ENCODE data around the gene NAALADL2. TPM values are rescaled to one million over a fixed set of nuclear protein-coding genes. Genes with fewer than 3 reads are reported as not detected.
A peak's percentile ranks its signal among the peaks of the same experiment; 100 is the strongest.

NAALADL2 gene
- total RNA-seq, 6 donors from 2014 or later, result 4.4 to 12.6 (median 6.3) TPM

DNA sequence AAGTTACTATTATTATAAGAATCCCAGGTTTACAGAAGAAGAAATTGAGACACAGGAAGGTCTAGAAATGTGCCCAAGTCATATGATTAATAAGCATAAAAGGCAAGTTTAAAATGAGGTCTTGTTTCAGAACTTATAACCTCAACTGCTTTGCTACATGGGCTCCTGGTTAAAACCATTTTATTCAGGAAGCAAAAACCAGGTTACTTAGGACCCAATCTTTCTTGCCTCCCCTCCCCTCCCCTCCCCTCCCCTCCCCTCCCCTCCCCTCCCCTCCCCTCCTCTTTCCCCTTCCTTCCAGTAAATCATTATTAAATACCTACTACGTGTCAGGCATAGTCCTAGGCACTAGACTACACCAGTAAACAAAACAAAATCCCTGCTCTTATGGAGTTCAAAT, 93.9 kb downstream of the NAALADL2 start:
- H3K27me3 ChIP-seq, result no peaks in the 10 kb centered on the region
- no peak for TF ChIP-seq POLR2A (IDR thresholded peaks at IDR 0.05)
- no peaks in the 10 kb centered on the region for H3K9me3 ChIP-seq
- H3K36me3 ChIP-seq, result no peaks in the 10 kb centered on the region
- no peak for DNase-seq
- peaks cover 0 to 6% (median 0%) of the 10 kb centered on the region in 4 donors for H3K4me1 ChIP-seq
- 42 to 89% methylated on average over 1 of the region's 1 CpG for WGBS, 2 donors
- no peak overlapping the region for H3K27ac ChIP-seq
- no peak overlapping the region for H3K4me3 ChIP-seq
- no peak for ATAC-seq (ENCODE audit: low FRiP score in 2 of 2)

DNA sequence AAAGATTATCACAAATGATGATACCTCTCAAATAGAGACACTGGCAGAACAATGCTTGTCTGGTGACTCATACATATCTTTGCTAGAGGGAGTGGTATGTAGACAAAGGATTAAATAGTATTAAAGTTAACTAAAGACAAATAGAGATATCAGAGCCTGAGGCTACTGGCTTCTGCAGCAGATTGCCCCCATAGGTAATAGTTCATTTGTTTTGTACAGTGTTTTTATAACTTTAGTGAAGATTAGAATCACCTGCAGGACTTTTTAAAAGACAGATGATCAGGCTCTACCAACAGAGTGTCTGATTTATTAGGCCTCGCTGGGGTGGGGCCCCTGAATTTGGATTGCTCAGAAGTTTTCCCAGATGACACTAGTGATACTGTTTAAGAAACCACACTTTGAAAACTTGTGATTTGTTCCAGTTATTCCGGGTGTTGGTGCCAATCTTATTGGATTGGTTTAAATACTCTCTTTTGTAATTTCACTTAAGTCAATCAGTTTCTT, 96.4 kb downstream of the NAALADL2 start:
- peak in 1 of 2 donors; percentile 55 for ATAC-seq (ENCODE audit: low FRiP score in 2 of 2)

DNA sequence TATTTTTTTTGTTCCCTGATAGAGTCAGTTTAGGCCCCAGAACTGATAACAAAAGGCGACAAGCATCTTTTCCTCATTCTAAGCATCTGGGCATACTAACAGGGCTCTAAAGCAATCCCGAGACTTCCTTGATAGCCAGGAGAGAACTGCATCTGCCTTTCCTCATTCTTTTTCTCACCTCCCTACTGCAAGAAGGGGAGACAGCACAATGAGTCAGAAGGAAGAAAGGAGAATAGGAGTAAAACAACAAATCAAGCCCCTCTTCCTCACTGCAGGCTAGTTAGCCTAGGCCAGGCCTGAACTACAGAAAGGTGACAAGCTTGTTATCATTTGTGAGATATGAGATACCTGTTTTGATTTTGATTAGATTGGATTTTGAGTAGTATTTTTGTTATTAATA, 97.9 kb downstream of the NAALADL2 start:
- no peak for TF ChIP-seq EP300 (IDR thresholded peaks at IDR 0.05)
- Histone ChIP-seq H3K27ac (no peak overlapping the region), H3K4me3 (no peak overlapping the region), H3K4me1 (peaks cover 0 to 6% (median 0%) of the 10 kb centered on the region in 4 donors), H3K27me3 (no peaks in the 10 kb centered on the region), H3K9me3 (no peaks in the 10 kb centered on the region), H3K36me3 (no peaks in the 10 kb centered on the region)
- 74 to 84% methylated on average over 2 of the region's 2 CpGs for WGBS, 2 donors
- ATAC-seq (ENCODE audit: low FRiP score in 2 of 2) (no peak), DNase-seq (no peak)

More for the DNA sequence above, 96.4 kb downstream of the NAALADL2 start:
- H3K4me3 ChIP-seq, result no peak overlapping the region
- H3K36me3 ChIP-seq, result no peaks in the 10 kb centered on the region
- H3K27ac ChIP-seq, result no peak overlapping the region
- DNase-seq, result no peak
- H3K9me3 ChIP-seq, result no peaks in the 10 kb centered on the region
- WGBS, 2 donors, result 67 to 86% methylated on average over 2 of the region's 2 CpGs
- no peaks in the 10 kb centered on the region for H3K27me3 ChIP-seq
- TF ChIP-seq POLR2A (IDR thresholded peaks at IDR 0.05) (no peak), EP300 (IDR thresholded peaks at IDR 0.05) (no peak), POLR2AphosphoS5 (IDR thresholded peaks at IDR 0.05) (no peak)
- TF ChIP-seq, protein P1, sequence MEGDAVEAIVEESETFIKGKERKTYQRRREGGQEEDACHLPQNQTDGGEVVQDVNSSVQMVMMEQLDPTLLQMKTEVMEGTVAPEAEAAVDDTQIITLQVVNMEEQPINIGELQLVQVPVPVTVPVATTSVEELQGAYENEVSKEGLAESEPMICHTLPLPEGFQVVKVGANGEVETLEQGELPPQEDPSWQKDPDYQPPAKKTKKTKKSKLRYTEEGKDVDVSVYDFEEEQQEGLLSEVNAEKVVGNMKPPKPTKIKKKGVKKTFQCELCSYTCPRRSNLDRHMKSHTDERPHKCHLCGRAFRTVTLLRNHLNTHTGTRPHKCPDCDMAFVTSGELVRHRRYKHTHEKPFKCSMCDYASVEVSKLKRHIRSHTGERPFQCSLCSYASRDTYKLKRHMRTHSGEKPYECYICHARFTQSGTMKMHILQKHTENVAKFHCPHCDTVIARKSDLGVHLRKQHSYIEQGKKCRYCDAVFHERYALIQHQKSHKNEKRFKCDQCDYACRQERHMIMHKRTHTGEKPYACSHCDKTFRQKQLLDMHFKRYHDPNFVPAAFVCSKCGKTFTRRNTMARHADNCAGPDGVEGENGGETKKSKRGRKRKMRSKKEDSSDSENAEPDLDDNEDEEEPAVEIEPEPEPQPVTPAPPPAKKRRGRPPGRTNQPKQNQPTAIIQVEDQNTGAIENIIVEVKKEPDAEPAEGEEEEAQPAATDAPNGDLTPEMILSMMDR (IDR thresholded peaks at IDR 0.05), result no peak
- peaks cover 0 to 6% (median 0%) of the 10 kb centered on the region in 4 donors for H3K4me1 ChIP-seq

DNA sequence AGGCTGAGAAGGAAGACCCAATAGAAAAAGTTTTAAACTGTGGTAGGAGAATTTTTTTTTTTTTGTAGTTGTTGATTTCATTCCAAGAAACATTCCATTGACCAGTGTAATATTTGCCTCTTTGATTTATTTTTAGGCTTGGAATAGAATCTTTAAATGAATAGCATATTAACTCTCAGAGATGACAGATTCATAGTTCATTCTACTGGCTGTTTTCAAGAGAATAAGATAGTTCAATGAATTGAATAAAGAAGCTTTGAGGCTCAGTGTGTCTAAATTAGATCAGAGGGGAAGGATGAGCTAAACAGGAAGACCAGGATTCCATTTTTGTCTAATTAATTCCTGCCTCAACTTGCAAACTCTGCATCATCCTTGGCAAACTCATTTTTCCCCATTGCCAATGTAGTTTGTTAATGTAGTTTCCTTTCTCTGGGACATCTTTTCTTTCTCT, 98.4 kb downstream of the NAALADL2 start:
- H3K4me1 ChIP-seq, result peaks cover 0 to 6% (median 0%) of the 10 kb centered on the region in 4 donors
- ATAC-seq (ENCODE audit: low FRiP score in 2 of 2), result peak in 1 of 2 donors; percentile 25
- no peak overlapping the region for H3K4me3 ChIP-seq
- DNase-seq, result no peak
- no peaks in the 10 kb centered on the region for H3K36me3 ChIP-seq
- H3K27ac ChIP-seq, result no peak overlapping the region
- H3K9me3 ChIP-seq, result no peaks in the 10 kb centered on the region
- TF ChIP-seq POLR2AphosphoS5 (IDR thresholded peaks at IDR 0.05), result no peak
- no peak for TF ChIP-seq EP300 (IDR thresholded peaks at IDR 0.05)
- TF ChIP-seq, protein P1 (IDR thresholded peaks at IDR 0.05), result no peak
- TF ChIP-seq POLR2A (IDR thresholded peaks at IDR 0.05), result no peak
- no peaks in the 10 kb centered on the region for H3K27me3 ChIP-seq

DNA sequence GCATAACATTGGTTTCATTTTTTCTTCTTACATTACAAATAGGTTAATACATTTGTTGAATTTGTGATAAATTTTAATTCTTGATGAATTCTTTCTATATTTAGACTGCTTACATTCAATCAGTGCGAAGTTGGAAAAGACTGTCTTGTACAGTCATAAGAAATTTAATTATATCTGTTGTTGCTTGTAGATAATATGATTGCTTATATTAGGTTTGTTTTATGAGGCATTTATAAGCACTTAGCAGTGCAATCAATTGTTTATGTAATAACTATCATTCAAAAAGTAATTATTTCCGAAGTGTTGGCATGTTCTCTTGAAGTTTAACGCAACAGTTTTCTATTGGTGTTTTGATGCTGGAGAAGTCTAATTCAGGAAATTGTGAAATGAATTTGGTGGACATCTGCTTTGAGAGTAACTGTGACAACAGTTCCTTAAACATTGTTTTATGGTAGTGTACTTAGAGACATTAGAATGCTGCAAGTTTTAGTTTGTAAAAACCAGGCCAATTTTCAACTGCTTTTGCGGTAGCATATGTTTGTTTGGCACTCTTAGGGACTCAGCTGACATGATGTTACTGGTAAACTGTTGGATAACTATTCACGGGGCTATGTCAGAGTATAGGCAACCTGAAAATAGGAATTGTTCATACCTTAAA, 99.7 kb downstream of the NAALADL2 start:
- H3K27me3 ChIP-seq, result no peaks in the 10 kb centered on the region
- no peak overlapping the region for H3K27ac ChIP-seq
- ATAC-seq (ENCODE audit: low FRiP score in 2 of 2), result no peak
- 53 to 64% methylated on average over 5 of the region's 5 CpGs for WGBS, 2 donors
- H3K4me1 ChIP-seq, result peaks cover 0 to 6% (median 0%) of the 10 kb centered on the region in 4 donors
- no peaks in the 10 kb centered on the region for H3K9me3 ChIP-seq
- no peak for TF ChIP-seq POLR2AphosphoS5 (IDR thresholded peaks at IDR 0.05)
- no peak for TF ChIP-seq EP300 (IDR thresholded peaks at IDR 0.05)
- no peak for TF ChIP-seq POLR2A (IDR thresholded peaks at IDR 0.05)
- TF ChIP-seq, protein P1 (IDR thresholded peaks at IDR 0.05), result no peak
- no peak for DNase-seq
- no peak overlapping the region for H3K4me3 ChIP-seq
- H3K36me3 ChIP-seq, result no peaks in the 10 kb centered on the region

All from upper lobe of left lung (tissue), 6 donors.